Astrocyte of the spinal cord (primary cell): Measurements from ENCODE around the gene ITGAE.
"Not testable (repeated sequence)": the region's sequence is repeated elsewhere in the genome, so short reads cannot be mapped to it uniquely, and the experiment has no call there.

Source experiments
- DNase-seq: peaks from one replicate; pipeline ENCODE4 v3.0.0; 2011; ENCODE audit warnings: low read depth, low spot score
- H3K4me3 ChIP-seq: 2 replicates; pipeline ENCODE4 v1.5.1; 2011; ENCODE audit warnings: low read depth, mild to moderate bottlenecking, low read length, moderate library complexity
- in situ Hi-C: cut with HindIII; loops from 2 replicates; pipeline ENCODE4 v1.10.0; 2017; ENCODE audit warnings: low sequenced_read_pairs
- TF ChIP-seq, protein P1 (sequence below): IDR thresholded peaks from 2 replicates; pipeline ENCODE4 v1.5.1; 2012; ENCODE audit warnings: low read depth, mild to moderate bottlenecking, low read length, inconsistent platforms

The ITGAE gene

GRCh38 chr17:3796110-3796821, 4.7 kb downstream of the ITGAE start:
- no peak overlapping the region for H3K4me3 ChIP-seq
- TF ChIP-seq, protein P1, sequence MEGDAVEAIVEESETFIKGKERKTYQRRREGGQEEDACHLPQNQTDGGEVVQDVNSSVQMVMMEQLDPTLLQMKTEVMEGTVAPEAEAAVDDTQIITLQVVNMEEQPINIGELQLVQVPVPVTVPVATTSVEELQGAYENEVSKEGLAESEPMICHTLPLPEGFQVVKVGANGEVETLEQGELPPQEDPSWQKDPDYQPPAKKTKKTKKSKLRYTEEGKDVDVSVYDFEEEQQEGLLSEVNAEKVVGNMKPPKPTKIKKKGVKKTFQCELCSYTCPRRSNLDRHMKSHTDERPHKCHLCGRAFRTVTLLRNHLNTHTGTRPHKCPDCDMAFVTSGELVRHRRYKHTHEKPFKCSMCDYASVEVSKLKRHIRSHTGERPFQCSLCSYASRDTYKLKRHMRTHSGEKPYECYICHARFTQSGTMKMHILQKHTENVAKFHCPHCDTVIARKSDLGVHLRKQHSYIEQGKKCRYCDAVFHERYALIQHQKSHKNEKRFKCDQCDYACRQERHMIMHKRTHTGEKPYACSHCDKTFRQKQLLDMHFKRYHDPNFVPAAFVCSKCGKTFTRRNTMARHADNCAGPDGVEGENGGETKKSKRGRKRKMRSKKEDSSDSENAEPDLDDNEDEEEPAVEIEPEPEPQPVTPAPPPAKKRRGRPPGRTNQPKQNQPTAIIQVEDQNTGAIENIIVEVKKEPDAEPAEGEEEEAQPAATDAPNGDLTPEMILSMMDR = no peak
- DNase-seq = no peak
- in situ Hi-C loops = no loop called here

GRCh38 chr17:3795390-3796102, 5.4 kb downstream of the ITGAE start:
- TF ChIP-seq, protein P1 = no peak
- no peak overlapping the region for H3K4me3 ChIP-seq
- in situ Hi-C loops = no loop called here
- DNase-seq = no peak

DNA sequence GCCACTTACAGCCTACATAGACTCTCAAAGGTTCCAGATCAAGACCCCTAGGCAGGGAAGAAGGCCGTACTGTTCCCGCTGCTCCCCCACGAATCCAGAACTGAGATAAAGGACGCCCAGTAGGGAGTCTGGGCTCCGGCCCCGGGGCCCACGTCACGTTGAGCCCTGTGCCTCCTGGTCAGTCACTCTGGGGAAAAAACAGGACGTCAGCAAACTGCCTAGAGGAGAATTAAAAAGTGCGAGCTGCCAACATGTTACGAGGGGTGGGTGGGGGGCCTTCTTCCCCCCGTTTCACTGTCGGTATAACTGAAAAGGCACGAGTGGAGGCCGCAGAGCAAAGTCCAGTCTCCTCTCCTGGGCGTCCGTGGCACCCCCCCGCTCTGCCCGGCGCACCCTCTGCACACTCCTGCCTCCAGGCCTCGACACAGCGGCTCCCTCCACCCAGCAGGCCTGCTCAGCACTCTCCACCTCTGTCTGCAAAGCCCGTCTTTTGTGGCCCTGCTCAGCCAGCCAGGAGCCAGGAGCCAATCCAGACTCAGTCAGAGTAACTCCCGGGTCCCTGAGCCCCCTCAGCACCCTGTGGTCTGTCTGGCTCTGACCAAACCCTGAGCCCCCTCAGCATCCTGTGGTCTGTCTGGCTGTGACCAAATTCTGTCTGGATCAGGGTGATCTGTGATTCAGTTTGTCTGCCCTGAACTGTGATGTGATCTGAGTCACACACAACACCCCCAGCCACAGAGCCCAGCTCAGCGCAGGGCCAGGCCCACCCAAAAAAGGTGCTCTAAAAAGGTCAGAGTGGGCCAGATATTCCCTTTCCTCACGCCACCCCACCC, 6.2 kb downstream of the ITGAE start:
- H3K4me3 ChIP-seq = no peak overlapping the region
- TF ChIP-seq, protein P1 = no peak
- in situ Hi-C loops = no loop called here
- DNase-seq = peak; percentile 83

GRCh38 chr17:3794152-3794551, 6.8 kb downstream of the ITGAE start:
- H3K4me3 ChIP-seq, in situ Hi-C loops, DNase-seq: not testable (repeated sequence)

GRCh38 chr17:3793258-3793657, 7.7 kb downstream of the ITGAE start:
- in situ Hi-C loops, DNase-seq: not testable (repeated sequence)

GRCh38 chr17:3792481-3792880, 8.5 kb downstream of the ITGAE start:
- in situ Hi-C loops = no loop called here
- no peak overlapping the region for H3K4me3 ChIP-seq
- no peak for DNase-seq
- TF ChIP-seq, protein P1 = no peak

More at GRCh38 chr17:3793258-3793657, 7.7 kb downstream of the ITGAE start:
- not testable (repeated sequence) for H3K4me3 ChIP-seq

- no peak overlapping the region for H3K4me3 ChIP-seq
- DNase-seq = no peak
- in situ Hi-C loops = no loop called here
- TF ChIP-seq, protein P1 = no peak
Observed at GRCh38 chr17:3788200-3788599, 12.8 kb downstream of the ITGAE start.

- in situ Hi-C loops = not testable (repeated sequence)
Observed at GRCh38 chr17:3785323-3785722, 15.7 kb downstream of the ITGAE start.

More at GRCh38 chr17:3785323-3785722, 15.7 kb downstream of the ITGAE start:
- not testable (repeated sequence) for H3K4me3 ChIP-seq, DNase-seq
